Measurements from ENCODE around the gene MUC5B.
A peak's percentile ranks its signal among the peaks of the same experiment; 100 is the strongest.

- TF ChIP-seq ZBTB2 (CRISPR knock-in tag; IDR thresholded peaks at IDR 0.05; ENCODE audit: low read depth) (no peak), POLR2G (IDR thresholded peaks at IDR 0.05; ENCODE audit: low read depth, low read length) (peak; percentile 80), ZKSCAN1 (IDR thresholded peaks at IDR 0.05; ENCODE audit: low read length) (no peak), KLF16 (CRISPR knock-in tag; IDR thresholded peaks at IDR 0.05) (peak in 1 of 2 experiments; percentile 47; a peak in 1 of 4 replicates), NFE2L1 (CRISPR knock-in tag; IDR thresholded peaks at IDR 0.05; ENCODE audit: borderline replicate concordance) (no peak), RFX5 (IDR thresholded peaks at IDR 0.05; ENCODE audit: low read depth, low read length) (no peak), RAD21 (CRISPR knock-in tag; IDR thresholded peaks at IDR 0.05) (no peak), KDM6A (CRISPR knock-in tag; IDR thresholded peaks at IDR 0.05; ENCODE audit: low read depth) (0 out of 2 replicates have a peak, but pooled peaks have one; percentile 62), NR2F1 (CRISPR knock-in tag; IDR thresholded peaks at IDR 0.05) (no peak), ZNF44 (CRISPR knock-in tag; IDR thresholded peaks at IDR 0.05) (no peak)
Observed at GRCh38 chr11:1304380-1304779, 81.5 kb downstream of the MUC5B start.

Data from HepG2 (cell line).